Spleen (tissue), 7 donors: Measurements from ENCODE around the gene PANK4.

Experiments
- POLR2A ChIP-seq, 3 donors: fragments of 450-650 bp; IDR thresholded peaks; one replicate each; pipeline ENCODE4 v1.5.1; 2017; ENCODE audit warnings: antibody characterized with exemption in 3 of 3, mild to moderate bottlenecking in 1 of 3
- POLR2AphosphoS5 ChIP-seq, 3 donors: sonication (generic); formaldehyde crosslinking; IDR thresholded peaks; one replicate each; pipeline ENCODE4 v1.5.1; 2017; ENCODE audit warnings: antibody characterized with exemption in 3 of 3
- TF ChIP-seq, protein P1 (sequence below), 11 experiments: fragments of 200-600 bp in 7 of 11; fragments of 450-650 bp in 4 of 11; sonication (generic) in 4 of 11; IDR thresholded peaks in 8 of 11; conservative IDR thresholded peaks in 3 of 11; 1 replicate in 7 of 11; 2 replicates in 4 of 11; pipeline versions ENCODE4 v1.4.0 to v1.8.0; 2016 to 2021; ENCODE audit warnings: antibody characterized with exemption in 11 of 11, inconsistent platforms in 4 of 11, mild to moderate bottlenecking in 1 of 11
- donor health status: DM: no; HTN: no; CAD: no; lungs with moderate emphysema.
- donor health status: DM: no; HTN: no; CAD: no.
- donor health status: DM: no; HTN: no; CAD: no.

GRCh38 chr1:2475571-2475970 is 50.8 kb downstream of the PANK4 start:
- TF ChIP-seq, protein P1, sequence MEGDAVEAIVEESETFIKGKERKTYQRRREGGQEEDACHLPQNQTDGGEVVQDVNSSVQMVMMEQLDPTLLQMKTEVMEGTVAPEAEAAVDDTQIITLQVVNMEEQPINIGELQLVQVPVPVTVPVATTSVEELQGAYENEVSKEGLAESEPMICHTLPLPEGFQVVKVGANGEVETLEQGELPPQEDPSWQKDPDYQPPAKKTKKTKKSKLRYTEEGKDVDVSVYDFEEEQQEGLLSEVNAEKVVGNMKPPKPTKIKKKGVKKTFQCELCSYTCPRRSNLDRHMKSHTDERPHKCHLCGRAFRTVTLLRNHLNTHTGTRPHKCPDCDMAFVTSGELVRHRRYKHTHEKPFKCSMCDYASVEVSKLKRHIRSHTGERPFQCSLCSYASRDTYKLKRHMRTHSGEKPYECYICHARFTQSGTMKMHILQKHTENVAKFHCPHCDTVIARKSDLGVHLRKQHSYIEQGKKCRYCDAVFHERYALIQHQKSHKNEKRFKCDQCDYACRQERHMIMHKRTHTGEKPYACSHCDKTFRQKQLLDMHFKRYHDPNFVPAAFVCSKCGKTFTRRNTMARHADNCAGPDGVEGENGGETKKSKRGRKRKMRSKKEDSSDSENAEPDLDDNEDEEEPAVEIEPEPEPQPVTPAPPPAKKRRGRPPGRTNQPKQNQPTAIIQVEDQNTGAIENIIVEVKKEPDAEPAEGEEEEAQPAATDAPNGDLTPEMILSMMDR (IDR thresholded peaks at IDR 0.05 in 8 of 11, conservative IDR thresholded peaks at IDR 0.05 in 3 of 11), result no peak
- TF ChIP-seq POLR2AphosphoS5 (IDR thresholded peaks at IDR 0.05) (no peak), POLR2A (IDR thresholded peaks at IDR 0.05) (no peak)
